HepG2 (cell line): ENCODE data around the gene VRK1. TPM values are rescaled to one million over a fixed set of nuclear protein-coding genes. Genes with fewer than 3 reads are reported as not detected.

ENCODE experiments used
- ATAC-seq: fragments of 200-7000 bp; cut with Tn5 transposase; 3 replicates; pipeline ENCODE4 v1.9.1; 2020; ENCODE audit warnings: mild to moderate bottlenecking, moderate library complexity
- BruUV-seq: library from RNA; stranded (reverse); fragments of 400-500 nt; replicated peaks from 2 replicates; lab custom pipeline; 2021; lab: Mats Ljungman, UMichigan
- CTCF ChIA-PET: fragments of 300-600 bp; formaldehyde crosslinking; extraction: SDS; loops from one replicate; lab custom pipeline; 2021; ENCODE audit warnings: low total read pairs, inconsistent platforms, low intra/inter-chr PET ratio; lab: Yijun Ruan, JAX
- POLR2A ChIA-PET: fragments of 350-600 bp; sonication (Branson Sonifier 250); formaldehyde crosslinking; loops from one replicate; lab custom pipeline; 2020; ENCODE audit warnings: antibody characterized with exemption, inconsistent platforms; lab: Yijun Ruan, JAX
- DNase-seq: peaks from one replicate; pipeline ENCODE4 v3.0.0-alpha.2; 2015; ENCODE audit warnings: low spot score
- FAIRE-seq: peaks from 3 replicates; lab custom pipeline; 2011; peaks lifted over from hg19 to GRCh38; lab: Jason Lieb, UNC
- H2AFZ ChIP-seq: one replicate; pipeline ENCODE4 v1.6.1; 2011; ENCODE audit warnings: low read length, inconsistent platforms
- H3K27ac ChIP-seq: fragments of 300-600 bp; 3 replicates; pipeline ENCODE4 v1.8.0; 2011; ENCODE audit warnings: mixed run types, mild to moderate bottlenecking, mixed read lengths, low read length, inconsistent platforms; ENCODE audit not compliant: insufficient read depth; ENCODE audit errors: extremely low read length
- H3K27me3 ChIP-seq, 2 experiments: fragments of 200-600 bp in 1 of 2; 2 replicates in 1 of 2; 3 replicates in 1 of 2; pipeline versions ENCODE4 v1.6.0 to v1.8.0; 2011; ENCODE audit warnings: low read length in 2 of 2, mild to moderate bottlenecking in 2 of 2, moderate library complexity in 2 of 2, inconsistent platforms in 1 of 2; ENCODE audit not compliant: insufficient read depth in 2 of 2, control insufficient read depth in 1 of 2
- H3K36me3 ChIP-seq, 2 experiments: fragments of 200-600 bp in 1 of 2; replicated peaks in 1 of 2; 2 replicates in 1 of 2; 3 replicates in 1 of 2; pipeline versions ENCODE4 v1.5.1 to v1.8.0; 2011; ENCODE audit warnings: low read length in 2 of 2, inconsistent platforms in 1 of 2; ENCODE audit not compliant: insufficient read depth in 2 of 2, control insufficient read depth in 1 of 2
- H3K4me1 ChIP-seq: 2 replicates; pipeline ENCODE4 v1.5.1; 2012; ENCODE audit warnings: low read length, inconsistent platforms; ENCODE audit not compliant: insufficient read depth
- H3K4me2 ChIP-seq: 2 replicates; pipeline ENCODE4 v1.6.0; 2011; ENCODE audit warnings: low read depth, low read length, inconsistent platforms
- H3K4me3 ChIP-seq, 3 experiments: fragments of 200-600 bp in 1 of 3; sonication (generic), shearing (Covaris generic) in 1 of 3; replicated peaks in 1 of 3; 2 replicates each; pipeline ENCODE4 v1.5.1; 2011 to 2016; ENCODE audit warnings: low read length in 3 of 3, inconsistent platforms in 2 of 3, low read depth in 2 of 3, mild to moderate bottlenecking in 2 of 3, control low read depth in 1 of 3, mixed read lengths in 1 of 3; ENCODE audit not compliant: insufficient read depth in 1 of 3
- H3K79me2 ChIP-seq: one replicate; pipeline ENCODE4 v1.6.1; 2011; ENCODE audit warnings: low read length, inconsistent platforms; ENCODE audit not compliant: insufficient read depth
- H3K9ac ChIP-seq: 2 replicates; pipeline ENCODE4 v1.6.0; 2011; ENCODE audit warnings: mild to moderate bottlenecking, low read depth, low read length, inconsistent platforms; ENCODE audit not compliant: insufficient read depth
- H3K9me3 ChIP-seq: 2 replicates; pipeline ENCODE4 v1.5.1; 2012; ENCODE audit warnings: mild to moderate bottlenecking, low read length
- H4K20me1 ChIP-seq: 2 replicates; pipeline ENCODE4 v1.6.0; 2011; ENCODE audit warnings: inconsistent platforms, mild to moderate bottlenecking, low read length, moderate library complexity; ENCODE audit not compliant: insufficient read depth
- GATA4 ChIP-seq: sonication (generic); IDR thresholded peaks from 2 replicates; pipeline ENCODE4 v1.6.1; 2016; ENCODE audit warnings: antibody characterized with exemption, low read depth, borderline replicate concordance
- HNRNPH1 ChIP-seq: fragments of 200-400 bp; formaldehyde crosslinking; optimal IDR thresholded peaks from 2 replicates; pipeline ENCODE3; 2017; ENCODE audit warnings: mild to moderate bottlenecking, low read depth, low read length
- NR2F1 ChIP-seq, 2 experiments: fragments of 450-650 bp in 1 of 2; formaldehyde crosslinking in 1 of 2; IDR thresholded peaks; 2 replicates each; pipeline versions ENCODE4 v1.5.0 to v1.6.1; 2016 to 2020; ENCODE audit warnings: mild to moderate bottlenecking in 1 of 2, missing compliant biosample characterization in 1 of 2, missing genetic modification reagents in 1 of 2, moderate library complexity in 1 of 2
- REXO4 ChIP-seq: sonication (generic); formaldehyde crosslinking; IDR thresholded peaks from 2 replicates; pipeline ENCODE4 v1.8.0; 2022; ENCODE audit warnings: missing genetic modification reagents, mild to moderate bottlenecking, borderline replicate concordance
- THAP11 ChIP-seq: IDR thresholded peaks from 2 replicates; pipeline ENCODE4 v1.6.1; 2016; ENCODE audit warnings: missing biosample characterization, missing genetic modification reagents
- ZNF143 ChIP-seq: sonication (generic); formaldehyde crosslinking; IDR thresholded peaks from 2 replicates; pipeline ENCODE4 v1.4.0; 2020; ENCODE audit warnings: missing genetic modification reagents
- ZNF644 ChIP-seq: IDR thresholded peaks from 2 replicates; pipeline ENCODE4 v1.6.1; 2016; ENCODE audit warnings: low read depth
- ZNF776 ChIP-seq: sonication (generic); formaldehyde crosslinking; IDR thresholded peaks from 2 replicates; pipeline ENCODE4 v1.4.0; 2020; ENCODE audit warnings: mild to moderate bottlenecking, missing genetic modification reagents
- ZNF841 ChIP-seq: sonication (generic); formaldehyde crosslinking; IDR thresholded peaks from 2 replicates; pipeline ENCODE4 v1.8.1; 2023; ENCODE audit warnings: missing genetic modification reagents, borderline replicate concordance
- WGBS: methylation state at CpG from one replicate; pipeline ENCODE4 v1.1.6; 2017; ENCODE audit warnings: low lambda C conversion rate; 5-methylcytosine and 5-hydroxymethylcytosine counted together
- in situ Hi-C: cut with HindIII; loops from 2 replicates; pipeline ENCODE4 v1.10.0; 2017; ENCODE audit warnings: low pct_unique_long_range_greater_than_20kb; ENCODE audit not compliant: extremely low pct_ligation_motif_present
- intact Hi-C: fragments of 100-400 bp; cut with micrococcal nuclease; formaldehyde crosslinking; loops from one replicate; pipeline ENCODE4 v1.10.0; 2022; ENCODE audit not compliant: unreplicated experiment
- polyA plus RNA-seq, 8 experiments: library from polyadenylated mRNA; depleted of rRNA in 3 of 8; stranded (reverse) in 7 of 8; unstranded in 1 of 8; fragments of >200 nt; fragmentation: Illumina TruSeq in 4 of 8; extraction: Trizol in 4 of 8; gene quantifications; 2 replicates each; pipeline versions ENCODE4 v1.2.1 to v1.2.3, GENCODE V29; 2011 to 2016; ENCODE audit warnings: low read depth in 4 of 8, missing spikeins in 1 of 8, mixed read lengths in 1 of 8; ENCODE audit not compliant: insufficient read depth in 1 of 8
- total RNA-seq, 5 experiments: library from RNA; depleted of rRNA; stranded (reverse); fragments of >200 nt; fragmentation: Illumina TruSeq; extraction: Trizol; gene quantifications; 2 replicates each; pipeline ENCODE4 v1.2.3, GENCODE V29; 2016; ENCODE audit warnings: low read depth in 1 of 5
- TF ChIP-seq, protein P1 (sequence below): sonication (generic); formaldehyde crosslinking; IDR thresholded peaks from 2 replicates; pipeline ENCODE4 v1.5.1; 2020; ENCODE audit warnings: missing genetic modification reagents, mild to moderate bottlenecking, borderline replicate concordance
- TF ChIP-seq, protein P2 (sequence below): sonication (generic); formaldehyde crosslinking; IDR thresholded peaks from 2 replicates; pipeline ENCODE4 v1.5.1; 2020; ENCODE audit warnings: mild to moderate bottlenecking, missing genetic modification reagents, moderate library complexity

Gene VRK1
- total and polyA plus RNA-seq, 2 of the 13 experiments (the other 11 are each of a cell fraction or from before 2014, with no cell fraction given), result 7.9 to 51.3 TPM

DNA sequence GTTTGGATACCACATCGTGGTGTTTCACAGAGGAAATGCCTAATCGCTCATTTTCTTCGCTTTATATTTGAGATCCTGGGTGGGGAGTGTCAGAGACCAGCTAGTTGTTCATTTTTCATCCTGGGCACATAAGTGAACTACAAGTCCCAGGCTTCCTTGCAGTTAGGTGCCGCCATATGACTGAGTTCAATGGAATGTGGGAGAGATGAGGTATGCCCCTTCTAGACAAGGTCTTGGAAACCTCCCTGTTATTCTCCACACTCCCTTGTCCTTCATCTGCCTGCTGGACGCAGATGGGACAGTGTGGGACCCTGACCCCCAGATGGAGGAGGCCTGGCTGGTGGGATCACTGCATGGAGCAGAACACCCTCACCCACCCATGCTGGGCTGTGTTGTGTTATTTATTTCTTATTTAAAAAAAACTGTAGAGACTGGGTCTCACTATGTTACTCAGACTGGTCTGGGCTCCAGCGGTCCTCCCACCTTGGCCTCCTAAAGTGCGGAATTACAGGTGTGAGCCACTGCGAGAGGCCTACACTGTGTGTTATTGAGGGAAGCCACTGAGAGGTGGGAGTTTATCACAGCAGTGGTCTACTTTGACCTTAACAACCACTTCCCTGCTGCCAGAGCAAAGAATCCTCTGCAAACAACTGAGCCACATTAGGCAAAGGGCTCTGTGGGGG, 42.9 kb upstream of the VRK1 start:
- TF ChIP-seq REXO4 (CRISPR knock-in tag) (no peak), ZNF143 (CRISPR knock-in tag) (peak; percentile 73), GATA4 (no peak), THAP11 (CRISPR knock-in tag) (peak; percentile 83), ZNF644 (0 out of 2 replicates have a peak, but pooled peaks have one; percentile 31)
- TF ChIP-seq, all 625 proteins: peak for 3
- ChIA-PET CTCF (no interaction called here), POLR2A (no interaction called here)
- Histone ChIP-seq H2AFZ (no peak overlapping the region), H3K9ac (no peak overlapping the region), H3K79me2 (no peaks in the 10 kb centered on the region), H3K4me2 (no peak overlapping the region), H3K4me1 (0 out of 2 replicates have a peak, but pooled peaks cover 5% of the 10 kb centered on the region), H3K9me3 (no peaks in the 10 kb centered on the region), H3K27ac (no peak overlapping the region), H4K20me1 (no peaks in the 10 kb centered on the region), H3K4me3 (no peak overlapping the region), H3K27me3 (peaks cover 0 to 10% of the 10 kb centered on the region in 2 experiments; a peak in 3 of 5 replicates), H3K36me3 (no peaks in the 10 kb centered on the region)
- no peak; the same call in 2 of the 3 replicates for ATAC-seq
- no peak for DNase-seq
- intact Hi-C loops, result no loop called here
- BruUV-seq, result no TSS peak
- 59% methylated on average over 8 of the region's 8 CpGs for WGBS
- FAIRE-seq, result no peak
- in situ Hi-C loops, result no loop called here

GRCh38 chr14:96754845-96755184, 42.4 kb upstream of the VRK1 start:
- H3K36me3 ChIP-seq, result no peaks in the 10 kb centered on the region
- no peak overlapping the region for H3K9ac ChIP-seq
- ATAC-seq, result peak; percentile 67
- no peak overlapping the region for H3K4me3 ChIP-seq
- in situ Hi-C loops (no loop called here), intact Hi-C loops (no loop called here)
- H3K4me1 ChIP-seq, result 0 out of 2 replicates have a peak, but pooled peaks cover 5% of the 10 kb centered on the region
- no peak overlapping the region for H3K4me2 ChIP-seq
- H2AFZ ChIP-seq, result no peak overlapping the region
- H4K20me1 ChIP-seq, result no peaks in the 10 kb centered on the region
- 33% methylated on average over 1 of the region's 6 CpGs for whole genome bisulfite sequencing
- FAIRE-seq, result no peak
- CTCF ChIA-PET, result no interaction called here
- H3K27ac ChIP-seq, result no peak overlapping the region
- no TSS peak for BruUV-seq
- H3K79me2 ChIP-seq, result no peaks in the 10 kb centered on the region
- peaks cover 0 to 10% of the 10 kb centered on the region in 2 experiments; a peak in 3 of 5 replicates for H3K27me3 ChIP-seq
- POLR2A ChIA-PET, result no interaction called here
- no peak for DNase-seq
- no peaks in the 10 kb centered on the region for H3K9me3 ChIP-seq
- TF ChIP-seq, protein P1, sequence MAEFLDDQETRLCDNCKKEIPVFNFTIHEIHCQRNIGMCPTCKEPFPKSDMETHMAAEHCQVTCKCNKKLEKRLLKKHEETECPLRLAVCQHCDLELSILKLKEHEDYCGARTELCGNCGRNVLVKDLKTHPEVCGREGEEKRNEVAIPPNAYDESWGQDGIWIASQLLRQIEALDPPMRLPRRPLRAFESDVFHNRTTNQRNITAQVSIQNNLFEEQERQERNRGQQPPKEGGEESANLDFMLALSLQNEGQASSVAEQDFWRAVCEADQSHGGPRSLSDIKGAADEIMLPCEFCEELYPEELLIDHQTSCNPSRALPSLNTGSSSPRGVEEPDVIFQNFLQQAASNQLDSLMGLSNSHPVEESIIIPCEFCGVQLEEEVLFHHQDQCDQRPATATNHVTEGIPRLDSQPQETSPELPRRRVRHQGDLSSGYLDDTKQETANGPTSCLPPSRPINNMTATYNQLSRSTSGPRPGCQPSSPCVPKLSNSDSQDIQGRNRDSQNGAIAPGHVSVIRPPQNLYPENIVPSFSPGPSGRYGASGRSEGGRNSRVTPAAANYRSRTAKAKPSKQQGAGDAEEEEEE (CRISPR knock-in tag), result no peak
- TF ChIP-seq NR2F1 (CRISPR knock-in tag; IDR thresholded peaks at IDR 0.05), result 0 out of 4 replicates have a peak, but pooled peaks of 1 of the 2 experiments have one; percentile 55
- no peak for TF ChIP-seq ZNF841
- no peak for TF ChIP-seq HNRNPH1
- no peak for TF ChIP-seq ZNF776 (CRISPR knock-in tag)
- TF ChIP-seq, protein P2, sequence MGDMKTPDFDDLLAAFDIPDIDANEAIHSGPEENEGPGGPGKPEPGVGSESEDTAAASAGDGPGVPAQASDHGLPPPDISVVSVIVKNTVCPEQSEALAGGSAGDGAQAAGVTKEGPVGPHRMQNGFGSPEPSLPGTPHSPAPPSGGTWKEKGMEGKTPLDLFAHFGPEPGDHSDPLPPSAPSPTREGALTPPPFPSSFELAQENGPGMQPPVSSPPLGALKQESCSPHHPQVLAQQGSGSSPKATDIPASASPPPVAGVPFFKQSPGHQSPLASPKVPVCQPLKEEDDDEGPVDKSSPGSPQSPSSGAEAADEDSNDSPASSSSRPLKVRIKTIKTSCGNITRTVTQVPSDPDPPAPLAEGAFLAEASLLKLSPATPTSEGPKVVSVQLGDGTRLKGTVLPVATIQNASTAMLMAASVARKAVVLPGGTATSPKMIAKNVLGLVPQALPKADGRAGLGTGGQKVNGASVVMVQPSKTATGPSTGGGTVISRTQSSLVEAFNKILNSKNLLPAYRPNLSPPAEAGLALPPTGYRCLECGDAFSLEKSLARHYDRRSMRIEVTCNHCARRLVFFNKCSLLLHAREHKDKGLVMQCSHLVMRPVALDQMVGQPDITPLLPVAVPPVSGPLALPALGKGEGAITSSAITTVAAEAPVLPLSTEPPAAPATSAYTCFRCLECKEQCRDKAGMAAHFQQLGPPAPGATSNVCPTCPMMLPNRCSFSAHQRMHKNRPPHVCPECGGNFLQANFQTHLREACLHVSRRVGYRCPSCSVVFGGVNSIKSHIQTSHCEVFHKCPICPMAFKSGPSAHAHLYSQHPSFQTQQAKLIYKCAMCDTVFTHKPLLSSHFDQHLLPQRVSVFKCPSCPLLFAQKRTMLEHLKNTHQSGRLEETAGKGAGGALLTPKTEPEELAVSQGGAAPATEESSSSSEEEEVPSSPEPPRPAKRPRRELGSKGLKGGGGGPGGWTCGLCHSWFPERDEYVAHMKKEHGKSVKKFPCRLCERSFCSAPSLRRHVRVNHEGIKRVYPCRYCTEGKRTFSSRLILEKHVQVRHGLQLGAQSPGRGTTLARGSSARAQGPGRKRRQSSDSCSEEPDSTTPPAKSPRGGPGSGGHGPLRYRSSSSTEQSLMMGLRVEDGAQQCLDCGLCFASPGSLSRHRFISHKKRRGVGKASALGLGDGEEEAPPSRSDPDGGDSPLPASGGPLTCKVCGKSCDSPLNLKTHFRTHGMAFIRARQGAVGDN (CRISPR knock-in tag), result 0 out of 2 replicates have a peak, but pooled peaks have one; percentile 14
